ENCODE results near the gene ERP27.

Gene ERP27

GRCh38 chr12:14938301-14938700, at the start of gene ERP27:
Gene ERP27, minus strand, starts transcription at chr12:14938537. Its CDS starts 29 bp downstream, at chr12:14938508.
- DNase-seq (ENCODE audit: low spot score) = no peak

- DNase-seq (ENCODE audit: low spot score) = no peak
Measured at GRCh38 chr12:14988035-14988434, 49.7 kb upstream of the ERP27 start.

GRCh38 chr12:14986449-14986848, 48.1 kb upstream of the ERP27 start:
- no peak for DNase-seq (ENCODE audit: low spot score)

- no peak for DNase-seq (ENCODE audit: low spot score)
Measured at GRCh38 chr12:14984766-14985285, 46.5 kb upstream of the ERP27 start.

GRCh38 chr12:14984036-14984435, 45.7 kb upstream of the ERP27 start:
- no peak for DNase-seq (ENCODE audit: low spot score)

- no peak for DNase-seq (ENCODE audit: low spot score)
Measured at GRCh38 chr12:14982991-14983390, 44.7 kb upstream of the ERP27 start.

- no peak for DNase-seq (ENCODE audit: low spot score)
Measured at GRCh38 chr12:14982562-14982961, 44.2 kb upstream of the ERP27 start.

GRCh38 chr12:14981049-14981448, 42.7 kb upstream of the ERP27 start:
- no peak for DNase-seq (ENCODE audit: low spot score)

- DNase-seq (ENCODE audit: low spot score) = no peak
Measured at GRCh38 chr12:14979468-14979867, 41.1 kb upstream of the ERP27 start.

GRCh38 chr12:14976658-14977057, 38.3 kb upstream of the ERP27 start:
- DNase-seq (ENCODE audit: low spot score) = no peak

- no peak for DNase-seq (ENCODE audit: low spot score)
Measured at GRCh38 chr12:14975457-14975856, 37.1 kb upstream of the ERP27 start.

GRCh38 chr12:14974633-14975032, 36.3 kb upstream of the ERP27 start:
- no peak for DNase-seq (ENCODE audit: low spot score)

GRCh38 chr12:14972816-14973215, 34.5 kb upstream of the ERP27 start, which contains the start of gene PDE6H:
Gene PDE6H, plus strand, starts transcription at chr12:14973042. Its CDS starts 4,971 bp downstream, at chr12:14978013.
- DNase-seq (ENCODE audit: low spot score) = no peak

GRCh38 chr12:14970473-14970872, 32.1 kb upstream of the ERP27 start:
- no peak for DNase-seq (ENCODE audit: low spot score)

- DNase-seq (ENCODE audit: low spot score) = no peak
Measured at GRCh38 chr12:14968478-14968877, 30.1 kb upstream of the ERP27 start.

- DNase-seq (ENCODE audit: low spot score) = no peak
Measured at GRCh38 chr12:14965221-14965620, 26.9 kb upstream of the ERP27 start.

GRCh38 chr12:14964406-14964805, 26.1 kb upstream of the ERP27 start:
- DNase-seq (ENCODE audit: low spot score) = no peak

GRCh38 chr12:14963520-14963919, 25.2 kb upstream of the ERP27 start:
- DNase-seq (ENCODE audit: low spot score) = no peak

- DNase-seq (ENCODE audit: low spot score) = no peak
Measured at GRCh38 chr12:14962797-14963196, 24.5 kb upstream of the ERP27 start.

- no peak for DNase-seq (ENCODE audit: low spot score)
Measured at GRCh38 chr12:14962153-14962539, 23.8 kb upstream of the ERP27 start.

- DNase-seq (ENCODE audit: low spot score) = no peak
Measured at GRCh38 chr12:14961466-14962152, 23.3 kb upstream of the ERP27 start, which contains the start of gene ARHGDIB. Gene ARHGDIB, minus strand, starts transcription at chr12:14961601. Its CDS starts 10,889 bp downstream, at chr12:14950712.

GRCh38 chr12:14960548-14961465, 22.5 kb upstream of the ERP27 start:
- peak; percentile 18 for DNase-seq (ENCODE audit: low spot score)

Measured in iPS-NIHi11 (cell line).